HUES6 (cell line): ENCODE measurements around the gene WFIKKN2.

ENCODE experiments used
- H3K27ac ChIP-seq: 2 replicates; pipeline ENCODE4 v1.7.0; 2013; ENCODE audit warnings: low read depth, mild to moderate bottlenecking, low read length, inconsistent platforms
- H3K27me3 ChIP-seq: 2 replicates; pipeline ENCODE4 v1.6.1; 2013; ENCODE audit warnings: low read length; ENCODE audit not compliant: control insufficient read depth, insufficient read depth
- H3K36me3 ChIP-seq: 2 replicates; pipeline ENCODE4 v1.6.1; 2013; ENCODE audit warnings: low read length; ENCODE audit not compliant: control insufficient read depth, insufficient read depth
- H3K4me1 ChIP-seq: 2 replicates; pipeline ENCODE4 v1.6.1; 2013; ENCODE audit warnings: low read length; ENCODE audit not compliant: control insufficient read depth, insufficient read depth
- H3K4me3 ChIP-seq: 2 replicates; pipeline ENCODE4 v1.5.1; 2013; ENCODE audit warnings: low read depth, low read length
- H3K9ac ChIP-seq: one replicate; pipeline ENCODE4 v1.6.1; 2013; ENCODE audit warnings: mild to moderate bottlenecking, low read length
- H3K9me3 ChIP-seq: 2 replicates; pipeline ENCODE4 v1.6.1; 2013; ENCODE audit warnings: low read depth, low read length; ENCODE audit not compliant: control insufficient read depth, insufficient read depth

WFIKKN2 gene

DNA sequence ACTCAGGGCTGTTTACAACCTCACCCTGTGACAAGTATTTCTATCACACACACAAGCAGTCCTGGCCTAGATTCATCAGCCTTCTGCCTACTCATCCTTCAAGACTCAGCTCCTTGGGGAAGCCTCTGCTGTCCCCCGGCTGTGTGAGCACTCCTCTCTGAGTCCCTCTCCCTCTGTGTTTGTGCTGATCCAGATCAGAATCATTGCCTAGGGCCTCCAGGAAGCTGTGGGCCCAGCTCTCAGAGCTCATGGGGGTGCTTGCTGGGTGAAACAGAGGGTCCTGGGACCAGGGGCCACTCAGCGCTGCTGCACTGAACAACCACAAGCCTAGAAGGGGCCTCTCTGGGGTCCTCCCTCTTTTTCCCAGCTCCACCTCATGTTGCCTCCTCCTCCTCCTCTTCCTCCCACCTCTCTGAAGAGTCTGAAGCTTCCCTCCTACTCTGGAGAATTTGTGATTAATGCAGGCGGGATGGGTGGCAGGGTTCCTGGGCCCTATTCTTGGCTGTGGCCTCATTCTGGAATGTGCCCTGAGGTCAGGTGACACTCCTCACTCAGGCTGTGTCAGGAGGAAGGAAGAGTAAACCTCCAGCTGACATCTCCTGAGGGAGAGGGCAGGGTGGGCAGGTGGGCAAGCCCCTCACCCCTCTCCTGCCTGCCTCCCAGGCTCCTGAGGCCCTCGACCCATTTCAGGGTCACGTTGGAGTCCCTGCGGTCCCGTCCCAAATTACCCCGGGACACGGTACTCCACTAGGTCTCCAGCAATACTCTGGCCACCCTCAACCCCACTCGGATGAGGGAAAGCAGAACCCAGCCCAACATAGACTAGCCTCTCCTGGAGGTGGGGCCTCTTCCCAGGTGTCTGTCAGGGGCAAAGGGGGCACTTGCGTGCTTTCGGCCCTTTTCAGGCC lies 10.1 kb downstream of the WFIKKN2 start:
- H3K27me3 ChIP-seq = no peaks in the 10 kb centered on the region
- H3K4me1 ChIP-seq = peaks cover 15% of the 10 kb centered on the region
- no peak overlapping the region for H3K9ac ChIP-seq
- no peaks in the 10 kb centered on the region for H3K36me3 ChIP-seq
- no peak overlapping the region for H3K27ac ChIP-seq
- H3K9me3 ChIP-seq = no peaks in the 10 kb centered on the region
- no peak overlapping the region for H3K4me3 ChIP-seq

GRCh38 chr17:50847566-50847965 lies 12.2 kb downstream of the WFIKKN2 start:
- Histone ChIP-seq H3K27me3 (no peaks in the 10 kb centered on the region), H3K9ac (no peak overlapping the region), H3K27ac (no peak overlapping the region), H3K4me1 (peaks cover 11% of the 10 kb centered on the region; the same call in 1 of the 2 replicates), H3K36me3 (no peaks in the 10 kb centered on the region), H3K9me3 (no peaks in the 10 kb centered on the region), H3K4me3 (no peak overlapping the region)

- Histone ChIP-seq H3K9ac (no peak overlapping the region), H3K4me1 (peaks cover 11% of the 10 kb centered on the region; the same call in 1 of the 2 replicates), H3K27ac (no peak overlapping the region), H3K9me3 (no peaks in the 10 kb centered on the region), H3K27me3 (no peaks in the 10 kb centered on the region), H3K4me3 (no peak overlapping the region), H3K36me3 (no peaks in the 10 kb centered on the region)
Observed at GRCh38 chr17:50848039-50848438, 12.7 kb downstream of the WFIKKN2 start.

GRCh38 chr17:50848711-50849110 lies 13.3 kb downstream of the WFIKKN2 start:
- H3K4me1 ChIP-seq = peaks cover 11% of the 10 kb centered on the region; the same call in 1 of the 2 replicates
- H3K9me3 ChIP-seq = no peaks in the 10 kb centered on the region

GRCh38 chr17:50850640-50851039 lies 15.3 kb downstream of the WFIKKN2 start:
- H3K9me3 ChIP-seq = no peaks in the 10 kb centered on the region
- H3K4me3 ChIP-seq = no peak overlapping the region
- H3K36me3 ChIP-seq = no peaks in the 10 kb centered on the region
- H3K9ac ChIP-seq = no peak overlapping the region
- H3K27me3 ChIP-seq = no peaks in the 10 kb centered on the region
- peaks cover 4% of the 10 kb centered on the region; the same call in 1 of the 2 replicates for H3K4me1 ChIP-seq
- H3K27ac ChIP-seq = no peak overlapping the region

More at GRCh38 chr17:50848711-50849110, 13.3 kb downstream of the WFIKKN2 start:
- H3K9ac ChIP-seq = no peak overlapping the region
- H3K4me3 ChIP-seq = no peak overlapping the region
- H3K36me3 ChIP-seq = no peaks in the 10 kb centered on the region
- H3K27me3 ChIP-seq = no peaks in the 10 kb centered on the region
- no peak overlapping the region for H3K27ac ChIP-seq

GRCh38 chr17:50853015-50853615 lies 17.7 kb downstream of the WFIKKN2 start:
- H3K9me3 ChIP-seq = no peaks in the 10 kb centered on the region
- H3K27ac ChIP-seq = no peak overlapping the region
- no peaks in the 10 kb centered on the region for H3K36me3 ChIP-seq
- H3K9ac ChIP-seq = no peak overlapping the region
- H3K4me1 ChIP-seq = no peaks in the 10 kb centered on the region
- no peaks in the 10 kb centered on the region for H3K27me3 ChIP-seq
- no peak overlapping the region for H3K4me3 ChIP-seq

DNA sequence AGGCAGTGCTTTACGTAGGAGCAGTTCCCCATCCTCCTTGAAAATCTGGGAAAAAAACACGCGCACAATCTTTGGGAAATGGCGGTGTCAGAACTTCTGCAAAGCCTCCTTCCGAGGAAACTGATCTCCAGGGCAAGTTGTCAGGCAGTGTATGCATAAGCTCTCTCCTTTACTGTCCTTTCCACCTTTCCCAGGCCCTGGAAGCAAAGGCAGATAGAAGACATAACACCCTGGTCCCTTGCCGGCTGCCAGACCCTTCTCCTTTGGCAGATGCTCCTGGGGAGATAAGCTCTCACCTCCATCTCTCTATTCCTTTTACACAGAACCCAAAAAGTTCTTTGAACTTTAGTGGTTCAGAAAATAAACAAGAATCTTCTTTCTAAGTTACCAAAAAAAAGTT lies 18.4 kb downstream of the WFIKKN2 start:
- Histone ChIP-seq H3K4me3 (no peak overlapping the region), H3K27me3 (no peaks in the 10 kb centered on the region), H3K36me3 (no peaks in the 10 kb centered on the region), H3K27ac (no peak overlapping the region), H3K9ac (no peak overlapping the region), H3K9me3 (no peaks in the 10 kb centered on the region), H3K4me1 (no peaks in the 10 kb centered on the region)

DNA sequence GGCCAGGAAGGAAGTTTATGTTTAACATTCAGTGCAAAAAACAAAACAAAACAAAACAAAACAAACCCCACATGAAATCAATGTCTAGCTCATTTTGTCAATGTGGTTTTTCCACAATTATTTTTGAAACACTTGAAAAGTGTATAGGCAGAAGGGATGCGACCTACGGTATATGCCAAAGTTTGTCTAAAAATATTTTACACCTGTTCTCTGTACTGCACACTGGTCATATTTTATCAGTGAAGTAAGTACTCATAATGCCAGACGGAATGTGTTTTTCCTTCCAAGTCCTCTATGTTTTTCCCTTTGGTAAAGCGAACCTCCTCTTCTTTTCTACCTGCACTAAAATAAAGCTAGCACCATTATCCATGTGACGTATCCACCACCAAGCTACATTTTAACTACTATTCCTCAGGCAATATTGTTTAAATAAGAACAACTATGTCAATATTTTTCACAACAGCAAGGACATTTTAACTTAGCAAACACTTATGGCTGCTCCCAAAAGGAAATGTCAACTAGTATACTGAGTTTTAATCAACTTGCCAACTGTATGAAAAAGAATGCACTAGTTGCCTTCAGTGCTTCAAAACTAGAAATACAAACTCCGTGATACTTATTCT lies 20.4 kb downstream of the WFIKKN2 start:
- no peak overlapping the region for H3K27ac ChIP-seq
- H3K4me1 ChIP-seq = no peaks in the 10 kb centered on the region
- no peaks in the 10 kb centered on the region for H3K9me3 ChIP-seq
- no peak overlapping the region for H3K9ac ChIP-seq
- H3K36me3 ChIP-seq = no peaks in the 10 kb centered on the region
- H3K27me3 ChIP-seq = no peaks in the 10 kb centered on the region
- H3K4me3 ChIP-seq = no peak overlapping the region

DNA sequence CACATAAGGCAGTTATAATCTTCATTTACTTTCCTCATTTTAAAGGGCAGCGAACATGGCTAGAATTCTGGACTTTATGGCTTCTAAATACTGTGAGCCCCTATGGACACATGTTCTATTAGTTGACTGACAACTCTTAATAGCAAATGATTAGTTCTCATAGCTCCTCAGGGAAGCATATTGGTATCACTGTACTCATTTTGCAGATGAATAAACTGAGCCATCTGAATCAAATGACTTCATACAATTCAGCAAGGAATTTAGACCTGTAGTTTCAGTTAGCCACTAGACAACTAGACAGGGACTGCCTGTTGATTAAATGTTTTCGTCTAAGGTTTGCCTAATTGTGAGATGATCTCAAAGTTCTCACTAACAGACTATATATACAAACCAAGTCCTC lies 21.0 kb downstream of the WFIKKN2 start:
- Histone ChIP-seq H3K36me3 (no peaks in the 10 kb centered on the region), H3K9ac (no peak overlapping the region), H3K4me3 (no peak overlapping the region), H3K27ac (no peak overlapping the region), H3K27me3 (no peaks in the 10 kb centered on the region), H3K4me1 (no peaks in the 10 kb centered on the region), H3K9me3 (no peaks in the 10 kb centered on the region)

DNA sequence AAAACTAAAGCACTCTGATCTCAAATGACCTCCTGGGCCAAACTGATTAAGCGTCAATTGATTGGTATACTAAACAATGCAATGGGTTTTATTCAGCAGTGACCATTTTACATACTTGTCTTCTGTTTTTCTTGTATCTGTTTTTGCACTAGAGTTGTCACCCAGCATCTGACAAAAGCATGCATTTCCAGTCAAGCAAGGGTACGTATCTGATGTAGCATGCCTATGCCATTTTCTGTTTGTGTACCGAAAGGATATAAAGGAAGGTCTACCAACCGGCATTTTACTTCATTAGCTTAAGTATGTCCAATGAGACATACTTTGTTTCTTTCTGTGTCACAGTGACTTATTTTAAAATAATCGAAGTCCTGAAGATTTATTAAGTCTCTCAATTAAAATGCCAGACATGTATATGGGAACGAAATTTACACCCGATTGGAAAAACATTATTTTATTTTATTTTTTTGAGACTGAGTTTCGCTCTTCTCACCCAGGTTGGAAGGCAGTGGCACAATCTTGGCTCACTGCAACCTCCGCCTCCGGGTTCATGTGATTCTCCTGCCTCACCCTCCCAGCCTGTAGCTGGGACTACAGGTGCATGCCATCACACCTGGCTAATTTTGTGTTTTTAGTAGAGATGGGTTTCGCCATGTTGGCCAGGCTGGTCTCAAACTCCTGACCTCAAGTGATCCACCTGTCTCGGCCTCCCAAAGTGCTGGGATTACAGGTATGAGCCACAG lies 23.3 kb downstream of the WFIKKN2 start:
- H3K4me3 ChIP-seq = no peak overlapping the region
- no peaks in the 10 kb centered on the region for H3K4me1 ChIP-seq
- H3K36me3 ChIP-seq = peaks cover 16% of the 10 kb centered on the region
- H3K9ac ChIP-seq = no peak overlapping the region
- H3K9me3 ChIP-seq = no peaks in the 10 kb centered on the region
- H3K27me3 ChIP-seq = no peaks in the 10 kb centered on the region
- no peak overlapping the region for H3K27ac ChIP-seq
